ENCODE results near the gene RNF123.

The RNF123 gene

DNA sequence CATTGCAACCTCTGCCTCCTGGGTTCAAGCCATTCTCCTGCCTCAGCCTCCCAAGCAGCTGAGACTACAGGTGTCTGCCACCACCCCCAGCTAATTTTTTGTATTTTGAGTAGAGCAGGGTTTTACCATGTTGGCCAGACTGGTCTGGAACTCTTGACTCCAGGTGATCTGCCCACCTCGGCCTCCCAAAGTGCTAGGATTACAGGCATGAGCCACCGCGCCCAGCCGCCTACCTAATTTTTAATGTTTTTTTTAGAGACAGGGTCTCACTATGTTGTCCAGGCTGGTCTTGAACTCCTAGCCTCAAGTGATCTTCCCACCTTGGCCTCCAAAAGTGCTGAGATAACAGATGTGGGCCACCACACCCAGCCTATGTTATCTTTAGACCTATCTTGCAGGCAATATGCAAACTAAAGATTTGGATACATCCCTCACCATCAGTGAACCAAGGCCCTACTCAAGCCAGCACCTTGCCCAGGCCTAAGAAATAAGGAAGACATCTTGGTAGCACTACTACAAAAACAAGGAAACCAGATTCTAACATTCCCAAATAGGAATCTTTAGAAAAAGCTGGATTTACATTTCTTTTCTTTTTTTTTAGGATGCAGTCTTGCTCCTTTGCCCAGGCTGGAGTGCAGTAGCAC is 40.7 kb downstream of the RNF123 start:
- TF ChIP-seq TCF4 (CRISPR knock-in tag; IDR thresholded peaks at IDR 0.05; ENCODE audit: borderline replicate concordance) (no peak), ISL1 (CRISPR knock-in tag; IDR thresholded peaks at IDR 0.05) (no peak), OSR1 (CRISPR knock-in tag; IDR thresholded peaks at IDR 0.05) (no peak), BACH2 (CRISPR knock-in tag; IDR thresholded peaks at IDR 0.05; ENCODE audit: borderline replicate concordance) (no peak), ZC3H10 (CRISPR knock-in tag; IDR thresholded peaks at IDR 0.05) (no peak), ZFP3 (CRISPR knock-in tag; IDR thresholded peaks at IDR 0.05) (no peak), ESRRG (CRISPR knock-in tag; IDR thresholded peaks at IDR 0.05) (no peak), GLIS3 (CRISPR knock-in tag; IDR thresholded peaks at IDR 0.05) (no peak), ZNF565 (CRISPR knock-in tag; conservative IDR thresholded peaks at IDR 0.05; ENCODE audit: low read depth) (no peak), PPARA (CRISPR knock-in tag; IDR thresholded peaks at IDR 0.05; ENCODE audit: borderline replicate concordance) (no peak), PATZ1 (CRISPR knock-in tag; IDR thresholded peaks at IDR 0.05; ENCODE audit: borderline replicate concordance) (no peak)

DNA sequence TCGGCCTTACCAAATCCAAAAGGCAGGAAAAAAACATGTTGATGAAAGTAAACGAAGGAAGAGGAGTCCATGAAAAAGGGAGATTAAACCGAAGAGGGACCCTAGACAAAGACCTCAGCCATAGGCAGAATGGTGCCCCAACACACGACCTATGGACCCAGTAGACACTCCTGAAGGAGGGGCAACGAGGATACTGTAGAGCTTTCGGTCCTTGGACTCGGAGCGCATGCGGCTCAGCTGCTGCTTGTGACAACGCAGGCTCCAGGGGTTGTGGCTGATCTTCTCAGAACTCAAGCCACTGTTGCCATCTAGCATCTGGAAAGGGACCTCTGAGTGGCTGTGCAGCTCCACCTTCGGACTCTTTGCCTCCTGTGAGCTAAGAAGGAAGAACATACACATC is 43.2 kb downstream of the RNF123 start:
- no peak for ATAC-seq
- no peak for TF ChIP-seq OSR1 (CRISPR knock-in tag; IDR thresholded peaks at IDR 0.05)
- no peak for TF ChIP-seq CSDC2 (CRISPR knock-in tag; IDR thresholded peaks at IDR 0.05)
- TF ChIP-seq GLIS3 (CRISPR knock-in tag; IDR thresholded peaks at IDR 0.05): no peak
- TF ChIP-seq, protein P1, sequence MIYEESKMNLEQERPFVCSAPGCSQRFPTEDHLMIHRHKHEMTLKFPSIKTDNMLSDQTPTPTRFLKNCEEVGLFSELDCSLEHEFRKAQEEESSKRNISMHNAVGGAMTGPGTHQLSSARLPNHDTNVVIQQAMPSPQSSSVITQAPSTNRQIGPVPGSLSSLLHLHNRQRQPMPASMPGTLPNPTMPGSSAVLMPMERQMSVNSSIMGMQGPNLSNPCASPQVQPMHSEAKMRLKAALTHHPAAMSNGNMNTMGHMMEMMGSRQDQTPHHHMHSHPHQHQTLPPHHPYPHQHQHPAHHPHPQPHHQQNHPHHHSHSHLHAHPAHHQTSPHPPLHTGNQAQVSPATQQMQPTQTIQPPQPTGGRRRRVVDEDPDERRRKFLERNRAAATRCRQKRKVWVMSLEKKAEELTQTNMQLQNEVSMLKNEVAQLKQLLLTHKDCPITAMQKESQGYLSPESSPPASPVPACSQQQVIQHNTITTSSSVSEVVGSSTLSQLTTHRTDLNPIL (CRISPR knock-in tag; IDR thresholded peaks at IDR 0.05; ENCODE audit: low read depth): no peak
- no peak for TF ChIP-seq TSHZ2 (CRISPR knock-in tag; IDR thresholded peaks at IDR 0.05)
- no peak for TF ChIP-seq ESRRG (CRISPR knock-in tag; IDR thresholded peaks at IDR 0.05)
- TF ChIP-seq TOX (CRISPR knock-in tag; IDR thresholded peaks at IDR 0.05; ENCODE audit: borderline replicate concordance): no peak
- TF ChIP-seq CSRNP3 (CRISPR knock-in tag; IDR thresholded peaks at IDR 0.05): no peak
- no peak for TF ChIP-seq ZFP30 (CRISPR knock-in tag; IDR thresholded peaks at IDR 0.05)
- TF ChIP-seq ZNF70 (CRISPR knock-in tag; IDR thresholded peaks at IDR 0.05): no peak
- TF ChIP-seq ZC3H10 (CRISPR knock-in tag; IDR thresholded peaks at IDR 0.05): no peak
- no peak for TF ChIP-seq PPARA (CRISPR knock-in tag; IDR thresholded peaks at IDR 0.05; ENCODE audit: borderline replicate concordance)
- no peak for TF ChIP-seq ISL1 (CRISPR knock-in tag; IDR thresholded peaks at IDR 0.05)
- no peak for TF ChIP-seq PATZ1 (CRISPR knock-in tag; IDR thresholded peaks at IDR 0.05; ENCODE audit: borderline replicate concordance)

More for the DNA sequence above, 40.7 kb downstream of the RNF123 start:
- no peak for ATAC-seq

GRCh38 chr3:49733551-49733950 is 44.2 kb downstream of the RNF123 start:
- ATAC-seq: no peak
- TF ChIP-seq CSDC2 (CRISPR knock-in tag; IDR thresholded peaks at IDR 0.05) (no peak), ZFP3 (CRISPR knock-in tag; IDR thresholded peaks at IDR 0.05) (no peak)

GRCh38 chr3:49734752-49735151 is 45.4 kb downstream of the RNF123 start:
- TF ChIP-seq TSHZ2 (CRISPR knock-in tag; IDR thresholded peaks at IDR 0.05) (no peak), SNAI2 (CRISPR knock-in tag; IDR thresholded peaks at IDR 0.05) (no peak), PPARA (CRISPR knock-in tag; IDR thresholded peaks at IDR 0.05; ENCODE audit: borderline replicate concordance) (no peak), ZNF8 (CRISPR knock-in tag; IDR thresholded peaks at IDR 0.05) (no peak), OSR1 (CRISPR knock-in tag; IDR thresholded peaks at IDR 0.05) (no peak)
- no peak for ATAC-seq
